GM12873 (cell line): ENCODE results near the gene LIPE.

Experiments used
- TF ChIP-seq, protein P1 (sequence below): IDR thresholded peaks from 2 replicates; pipeline ENCODE4 v1.5.1; 2012; ENCODE audit warnings: low read depth, mild to moderate bottlenecking, moderate library complexity, low read length, control low read depth; ENCODE audit not compliant: insufficient read depth; ENCODE audit errors: missing control alignments

Gene LIPE

DNA sequence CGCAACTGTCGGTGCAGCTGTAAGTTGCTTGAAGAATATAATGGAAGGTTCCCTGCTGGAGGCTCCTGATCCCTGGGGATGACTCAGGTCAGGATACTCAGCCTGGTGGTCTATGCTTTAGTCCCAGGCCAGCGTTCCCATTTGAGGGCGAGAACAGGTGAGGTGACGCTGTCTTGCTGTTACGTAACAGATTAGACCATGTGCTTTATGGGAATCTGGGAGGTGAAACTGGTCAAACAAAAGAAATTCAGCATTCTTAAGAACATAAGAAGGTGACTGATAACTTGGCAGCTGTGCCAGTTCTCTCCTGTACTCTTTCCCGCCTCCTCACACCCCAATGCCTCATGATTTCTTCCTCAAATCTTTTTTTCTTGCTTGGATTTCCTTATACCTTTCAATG lies 15.6 kb upstream of the LIPE start, which contains the start of gene CXCL17:
Gene CXCL17 (minus strand): TSS at position 114 of the 400 bp plus-strand sequence. CDS start 114 bp downstream, outside the sequence.
- TF ChIP-seq, protein P1, sequence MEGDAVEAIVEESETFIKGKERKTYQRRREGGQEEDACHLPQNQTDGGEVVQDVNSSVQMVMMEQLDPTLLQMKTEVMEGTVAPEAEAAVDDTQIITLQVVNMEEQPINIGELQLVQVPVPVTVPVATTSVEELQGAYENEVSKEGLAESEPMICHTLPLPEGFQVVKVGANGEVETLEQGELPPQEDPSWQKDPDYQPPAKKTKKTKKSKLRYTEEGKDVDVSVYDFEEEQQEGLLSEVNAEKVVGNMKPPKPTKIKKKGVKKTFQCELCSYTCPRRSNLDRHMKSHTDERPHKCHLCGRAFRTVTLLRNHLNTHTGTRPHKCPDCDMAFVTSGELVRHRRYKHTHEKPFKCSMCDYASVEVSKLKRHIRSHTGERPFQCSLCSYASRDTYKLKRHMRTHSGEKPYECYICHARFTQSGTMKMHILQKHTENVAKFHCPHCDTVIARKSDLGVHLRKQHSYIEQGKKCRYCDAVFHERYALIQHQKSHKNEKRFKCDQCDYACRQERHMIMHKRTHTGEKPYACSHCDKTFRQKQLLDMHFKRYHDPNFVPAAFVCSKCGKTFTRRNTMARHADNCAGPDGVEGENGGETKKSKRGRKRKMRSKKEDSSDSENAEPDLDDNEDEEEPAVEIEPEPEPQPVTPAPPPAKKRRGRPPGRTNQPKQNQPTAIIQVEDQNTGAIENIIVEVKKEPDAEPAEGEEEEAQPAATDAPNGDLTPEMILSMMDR = no peak

DNA sequence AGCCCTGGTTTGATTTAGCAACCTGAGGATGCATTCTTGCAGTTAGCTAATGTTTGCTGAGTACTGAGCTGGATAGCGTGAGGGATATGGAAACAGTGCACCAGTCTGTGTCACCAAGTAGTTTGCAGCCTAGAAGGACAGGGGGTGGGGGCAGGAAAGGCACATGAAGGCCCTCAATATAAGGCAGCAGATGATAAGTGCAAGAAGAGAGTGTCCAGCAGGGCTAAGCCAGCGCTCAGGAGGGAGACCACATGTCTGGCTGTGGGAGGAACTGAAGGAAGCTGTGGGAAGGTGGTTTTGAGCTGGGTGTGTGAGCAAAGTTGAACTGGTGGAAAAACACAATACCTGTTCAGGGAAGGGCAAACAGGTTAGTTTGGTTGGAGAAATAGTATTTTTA lies 13.9 kb upstream of the LIPE start:
- TF ChIP-seq, protein P1 = no peak

DNA sequence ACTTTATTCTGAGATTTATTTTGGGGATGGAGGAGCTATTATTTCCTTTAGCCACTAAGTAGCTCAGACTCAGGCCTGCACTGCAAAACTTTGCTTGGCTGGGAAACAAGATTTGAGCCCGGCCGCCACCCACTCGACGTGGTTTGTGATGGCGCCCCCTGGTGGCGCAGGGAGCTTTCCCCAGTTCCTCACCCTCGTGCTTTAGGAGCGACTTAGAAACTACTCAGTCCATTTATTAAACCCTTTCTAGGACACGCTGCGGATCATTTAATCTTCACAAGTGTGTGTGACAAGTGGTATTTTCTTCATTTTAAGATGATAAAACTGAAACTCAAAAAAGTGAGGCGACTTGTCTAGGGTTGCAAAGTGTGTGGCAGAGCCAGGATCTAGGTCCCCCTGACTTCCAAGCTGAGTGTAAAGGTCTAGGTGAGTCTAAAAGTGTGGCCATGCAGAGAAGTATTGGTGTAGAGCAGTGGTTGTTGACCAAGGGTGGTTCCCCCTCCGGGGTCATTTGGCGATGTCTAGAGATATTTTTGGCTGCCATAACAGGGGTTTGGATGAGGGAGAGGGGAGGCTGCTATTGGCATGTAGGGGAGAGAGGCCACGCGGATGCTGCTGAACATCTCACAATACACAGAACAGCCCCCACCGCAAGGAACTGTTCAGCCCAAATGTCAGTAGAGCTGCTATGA lies 13.3 kb upstream of the LIPE start:
- TF ChIP-seq, protein P1 = peak; percentile 93

DNA sequence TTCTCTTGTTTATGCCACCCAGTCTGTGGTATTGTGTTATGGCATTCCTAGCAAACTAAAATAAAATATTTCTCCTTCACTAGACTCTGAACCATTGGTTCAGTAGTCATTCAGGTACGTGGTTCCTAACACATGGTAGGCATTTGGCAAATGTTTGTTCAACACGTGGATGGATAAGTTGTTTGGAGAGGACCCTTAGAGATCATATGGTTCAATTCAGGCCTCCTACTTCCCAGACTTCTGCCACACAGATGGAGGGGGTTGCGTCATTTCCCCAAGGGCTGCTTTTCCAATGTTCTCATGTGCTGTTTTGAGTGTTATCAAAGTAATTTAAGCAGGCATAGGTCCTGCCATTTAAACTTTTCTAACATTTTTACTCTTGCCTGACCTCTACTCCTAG lies 8.8 kb upstream of the LIPE start:
- TF ChIP-seq, protein P1 = no peak

DNA sequence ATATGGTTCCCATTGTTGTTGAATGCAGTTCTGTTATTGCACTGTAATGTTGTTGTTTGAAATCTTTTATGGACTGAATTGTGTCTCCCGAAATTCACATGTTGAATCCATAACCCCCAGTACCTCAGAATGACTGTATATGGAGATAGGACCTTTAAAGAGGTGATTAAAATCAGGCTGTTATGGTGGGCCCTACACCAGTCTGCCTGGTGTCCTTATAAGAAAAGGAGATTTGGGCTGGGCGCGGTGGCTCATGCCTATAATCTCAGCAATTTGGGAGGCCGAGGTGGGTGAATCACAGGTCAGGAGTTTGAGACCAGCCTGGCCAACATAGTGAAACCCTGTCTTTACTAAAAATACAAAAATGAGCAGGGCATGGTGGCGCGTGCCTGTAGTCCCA lies 8.1 kb upstream of the LIPE start:
- TF ChIP-seq, protein P1 = no peak

DNA sequence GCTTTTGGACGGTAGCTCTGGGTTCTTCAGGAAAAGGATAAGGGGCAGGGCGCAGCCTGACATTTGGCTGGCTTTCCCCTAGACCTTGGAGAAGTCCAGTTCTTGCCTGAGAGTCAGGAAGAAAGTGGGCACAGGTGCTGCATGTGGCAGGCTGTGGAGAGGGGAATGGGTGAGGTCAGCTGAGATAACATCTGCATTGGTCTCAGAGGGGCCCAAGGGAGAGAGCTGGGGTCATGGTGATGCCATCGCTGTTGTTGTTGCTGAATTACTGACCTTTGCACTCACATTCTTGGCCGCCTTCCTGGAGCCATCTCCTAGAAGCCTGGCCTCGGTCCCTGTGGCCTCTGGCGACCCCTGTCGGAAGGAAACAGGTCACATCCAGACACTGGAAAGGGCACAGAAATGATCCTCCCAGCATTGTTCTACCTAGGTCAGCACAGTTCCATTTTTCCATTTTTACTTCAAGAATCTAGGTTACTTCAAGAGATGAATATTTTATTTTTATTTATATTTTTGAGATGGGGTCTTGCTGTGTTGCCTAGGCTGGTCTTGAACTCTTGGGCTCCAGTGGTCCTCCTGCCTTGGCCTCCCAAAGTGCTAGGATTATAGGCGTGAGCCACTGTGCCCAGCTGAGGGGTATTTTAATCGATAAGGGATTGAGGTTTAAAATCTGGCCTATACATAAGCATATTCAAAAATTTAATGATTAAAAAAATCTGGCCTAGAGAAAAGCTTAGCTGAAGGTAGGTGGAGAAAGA lies 6.5 kb upstream of the LIPE start:
- TF ChIP-seq, protein P1 = peak; percentile 91

DNA sequence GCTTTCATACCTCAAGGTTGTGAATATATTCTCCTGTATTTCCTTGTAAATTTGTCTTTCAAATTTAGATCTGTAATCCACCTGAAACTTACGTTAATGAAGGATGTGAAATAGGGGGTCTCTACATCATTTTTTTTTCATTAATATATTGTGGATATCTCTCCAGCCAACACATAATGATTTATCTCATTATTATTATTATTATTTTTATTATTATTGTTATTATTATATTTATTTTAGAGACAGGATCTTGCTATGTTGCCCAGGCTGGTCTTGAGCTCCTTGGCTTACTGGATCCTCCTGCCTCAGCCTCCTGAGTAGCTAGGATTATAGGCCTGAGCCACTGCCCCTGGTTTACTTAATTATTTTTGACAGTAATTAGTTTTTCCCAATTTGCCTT lies 4.3 kb upstream of the LIPE start:
- TF ChIP-seq, protein P1 = no peak
